Ovary (tissue), 3 donors: ENCODE results near the gene B4GALNT2.

ENCODE experiments used
- POLR2A ChIP-seq: fragments of 450-650 bp; IDR thresholded peaks from one replicate; pipeline ENCODE4 v1.6.1; 2017; ENCODE audit warnings: antibody characterized with exemption, mild to moderate bottlenecking, moderate library complexity
- TF ChIP-seq, protein P1 (sequence below), 3 donors: fragments of 450-650 bp in 2 of 3; fragments of 200-600 bp in 1 of 3; IDR thresholded peaks; one replicate each; pipeline versions ENCODE4 v1.5.1 to v1.8.0; 2016 to 2022; ENCODE audit warnings: antibody characterized with exemption in 3 of 3, mild to moderate bottlenecking in 1 of 3
- donor health status: DM: no; HTN: no; CAD: no.

DNA sequence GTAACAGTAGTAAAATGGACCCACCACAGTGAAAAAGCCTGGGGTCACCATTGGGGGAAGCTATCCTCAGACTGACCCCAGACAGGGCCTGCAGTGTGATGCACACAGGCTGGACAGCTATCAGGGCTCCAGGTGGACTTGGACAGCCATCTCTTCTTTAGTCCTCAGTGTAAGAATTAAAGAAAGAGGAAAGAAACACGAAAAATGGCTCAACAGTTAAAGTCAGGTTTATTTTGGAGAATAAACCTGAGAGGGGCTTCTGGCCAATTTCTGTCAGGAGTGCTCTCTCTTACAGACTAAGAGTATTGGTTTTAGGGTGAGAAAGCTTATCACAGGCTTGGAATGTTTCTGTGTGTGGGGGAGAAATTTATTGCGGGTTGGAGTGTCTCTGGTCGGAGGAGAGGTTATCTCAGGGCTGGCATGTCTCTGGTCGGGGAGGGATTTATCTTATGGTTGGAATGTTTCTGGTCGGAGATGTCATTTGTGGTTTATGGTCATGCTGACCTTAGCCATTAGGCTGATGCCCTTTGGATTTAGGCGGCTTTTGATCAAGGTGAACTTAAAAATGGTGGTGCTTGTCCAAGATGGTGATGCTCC, 10.8 kb upstream of the B4GALNT2 start:
- no peak for TF ChIP-seq POLR2A
- TF ChIP-seq, protein P1, sequence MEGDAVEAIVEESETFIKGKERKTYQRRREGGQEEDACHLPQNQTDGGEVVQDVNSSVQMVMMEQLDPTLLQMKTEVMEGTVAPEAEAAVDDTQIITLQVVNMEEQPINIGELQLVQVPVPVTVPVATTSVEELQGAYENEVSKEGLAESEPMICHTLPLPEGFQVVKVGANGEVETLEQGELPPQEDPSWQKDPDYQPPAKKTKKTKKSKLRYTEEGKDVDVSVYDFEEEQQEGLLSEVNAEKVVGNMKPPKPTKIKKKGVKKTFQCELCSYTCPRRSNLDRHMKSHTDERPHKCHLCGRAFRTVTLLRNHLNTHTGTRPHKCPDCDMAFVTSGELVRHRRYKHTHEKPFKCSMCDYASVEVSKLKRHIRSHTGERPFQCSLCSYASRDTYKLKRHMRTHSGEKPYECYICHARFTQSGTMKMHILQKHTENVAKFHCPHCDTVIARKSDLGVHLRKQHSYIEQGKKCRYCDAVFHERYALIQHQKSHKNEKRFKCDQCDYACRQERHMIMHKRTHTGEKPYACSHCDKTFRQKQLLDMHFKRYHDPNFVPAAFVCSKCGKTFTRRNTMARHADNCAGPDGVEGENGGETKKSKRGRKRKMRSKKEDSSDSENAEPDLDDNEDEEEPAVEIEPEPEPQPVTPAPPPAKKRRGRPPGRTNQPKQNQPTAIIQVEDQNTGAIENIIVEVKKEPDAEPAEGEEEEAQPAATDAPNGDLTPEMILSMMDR (IDR thresholded peaks at IDR 0.05) = no peak
